HCT116 (cell line): ENCODE data around the gene DHRS4. TPM values are rescaled to one million over a fixed set of nuclear protein-coding genes. Genes with fewer than 3 reads are reported as not detected.
"Not testable (repeated sequence)": the region's sequence is repeated elsewhere in the genome, so short reads cannot be mapped to it uniquely, and the experiment has no call there.

ENCODE experiments used
- ATAC-seq: fragments of 200-7000 bp; cut with Tn5 transposase; 2 replicates; pipeline ENCODE4 v1.9.1; 2020; ENCODE audit warnings: mild to moderate bottlenecking, moderate library complexity
- BruUV-seq: library from RNA; stranded (reverse); fragments of 400-500 nt; replicated peaks from 2 replicates; lab custom pipeline; 2021; lab: Mats Ljungman, UMichigan
- CTCF ChIA-PET: fragments of 300-600 bp; sonication (Branson Sonifier 250); formaldehyde crosslinking; loops from one replicate; lab custom pipeline; 2021; ENCODE audit warnings: antibody characterized with exemption; lab: Charles Lee
- POLR2A ChIA-PET: fragments of 300-600, 350-600 bp; sonication (Branson Sonifier 250); formaldehyde crosslinking; loops from one replicate; lab custom pipeline; 2021; ENCODE audit warnings: antibody characterized with exemption; lab: Charles Lee
- RAD21 ChIA-PET, 2 experiments: fragments of 300-600 bp; sonication (Branson Sonifier 250); formaldehyde crosslinking; loops; one replicate each; lab custom pipeline; 2023; ENCODE audit warnings: low total read pairs in 2 of 2; ENCODE audit not compliant: uncharacterized antibody in 2 of 2, unreplicated experiment in 2 of 2, low non-redundant PET in 1 of 2; lab: Charles Lee
- DNase-seq: peaks from one replicate; pipeline ENCODE4 v3.0.0-alpha.2; 2010; ENCODE audit warnings: low read depth, low spot score
- H2AFZ ChIP-seq: fragments of 200-600 bp; shearing (Covaris generic), sonication (generic); 2 replicates; pipeline ENCODE4 v1.6.1; 2017; ENCODE audit warnings: low read depth, mixed run types, mixed read lengths, antibody characterized with exemption, low read length; ENCODE audit not compliant: poor library complexity, severe bottlenecking
- H3K27ac ChIP-seq: 2 replicates; pipeline ENCODE4 v1.5.1; 2012; ENCODE audit warnings: low read depth, low read length
- H3K27me3 ChIP-seq: fragments of 200-600 bp; sonication (generic); 2 replicates; pipeline ENCODE4 v1.6.1; 2016; ENCODE audit warnings: mixed run types, low read length, mixed read lengths; ENCODE audit not compliant: insufficient read depth
- H3K36me3 ChIP-seq, 2 experiments: fragments of 200-500 bp in 1 of 2; fragments of 200-600 bp in 1 of 2; sonication (Bioruptor generic) in 1 of 2; sonication (generic) in 1 of 2; 2 replicates each; pipeline versions ENCODE4 v1.5.1 to v1.6.1; 2014 to 2016; ENCODE audit warnings: low read length in 2 of 2, inconsistent platforms in 1 of 2, mixed read lengths in 1 of 2, mixed run types in 1 of 2; ENCODE audit not compliant: insufficient read depth in 2 of 2, control insufficient read depth in 1 of 2
- H3K4me1 ChIP-seq, 2 experiments: fragments of 200-600 bp in 1 of 2; sonication (generic) in 1 of 2; 2 replicates each; pipeline versions ENCODE4 v1.5.1 to v1.6.1; 2012 to 2017; ENCODE audit warnings: low read length in 2 of 2, inconsistent platforms in 1 of 2, mild to moderate bottlenecking in 1 of 2, mixed read lengths in 1 of 2, mixed run types in 1 of 2, moderate library complexity in 1 of 2; ENCODE audit not compliant: insufficient read depth in 2 of 2, control insufficient read depth in 1 of 2
- H3K4me2 ChIP-seq: fragments of 200-600 bp; sonication (generic); 2 replicates; pipeline ENCODE4 v1.6.1; 2017; ENCODE audit warnings: mixed run types, low read length, mixed read lengths
- H3K4me3 ChIP-seq, 2 experiments: fragments of 200-600 bp in 1 of 2; sonication (generic) in 1 of 2; replicated peaks in 1 of 2; 2 replicates each; pipeline ENCODE4 v1.5.1; 2011 to 2016; ENCODE audit warnings: low read length in 2 of 2, control low read depth in 1 of 2, low read depth in 1 of 2, mild to moderate bottlenecking in 1 of 2, mixed read lengths in 1 of 2, mixed run types in 1 of 2
- H3K79me2 ChIP-seq: fragments of 200-600 bp; sonication (generic); 2 replicates; pipeline ENCODE4 v1.6.1; 2017; ENCODE audit warnings: mild to moderate bottlenecking, mixed run types, low read length, moderate library complexity, mixed read lengths; ENCODE audit not compliant: insufficient read depth
- H3K9ac ChIP-seq: fragments of 200-600 bp; sonication (generic); 2 replicates; pipeline ENCODE4 v1.6.1; 2016; ENCODE audit warnings: low read length, mixed read lengths
- H3K9me2 ChIP-seq: fragments of 200-600 bp; sonication (generic), shearing (Covaris generic); 2 replicates; pipeline ENCODE4 v1.6.1; 2017; ENCODE audit warnings: mixed run types, mild to moderate bottlenecking, moderate library complexity; ENCODE audit not compliant: insufficient read depth
- H3K9me3 ChIP-seq, 2 experiments: fragments of 200-500 bp in 1 of 2; fragments of 200-600 bp in 1 of 2; sonication (Bioruptor generic) in 1 of 2; sonication (generic) in 1 of 2; 2 replicates each; pipeline ENCODE4 v1.6.1; 2014 to 2017; ENCODE audit warnings: low read length in 2 of 2, mixed read lengths in 2 of 2, inconsistent platforms in 1 of 2, low read depth in 1 of 2, mild to moderate bottlenecking in 1 of 2, mixed run types in 1 of 2, moderate library complexity in 1 of 2; ENCODE audit not compliant: control insufficient read depth in 1 of 2, insufficient read depth in 1 of 2
- H4K20me1 ChIP-seq: fragments of 200-600 bp; sonication (generic), shearing (Covaris generic); 2 replicates; pipeline ENCODE4 v1.6.1; 2017; ENCODE audit warnings: mixed run types, mild to moderate bottlenecking, moderate library complexity; ENCODE audit not compliant: insufficient read depth
- intact Hi-C: fragments of 100-400 bp; cut with micrococcal nuclease; formaldehyde crosslinking; loops from 2 replicates; pipeline ENCODE4 v1.10.0; 2022
- total RNA-seq: library from RNA; stranded (reverse); gene quantifications from one replicate; pipeline ENCODE4 v1.2.1, GENCODE V29; 2021; ENCODE audit not compliant: unreplicated experiment

The DHRS4 gene
- total RNA-seq, 1 experiment from 2014 or later, result 21.8 TPM

- H2AFZ ChIP-seq, POLR2A ChIA-PET, CTCF ChIA-PET, BruUV-seq, DNase-seq, H3K9me3 ChIP-seq, ATAC-seq, H3K27ac ChIP-seq, H3K4me2 ChIP-seq, H3K9me2 ChIP-seq, intact Hi-C loops, H3K79me2 ChIP-seq, H3K27me3 ChIP-seq, H3K9ac ChIP-seq, RAD21 ChIA-PET, H3K4me3 ChIP-seq, H3K36me3 ChIP-seq, H4K20me1 ChIP-seq: not testable (repeated sequence)
- peaks cover 3 to 19% of the 10 kb centered on the region in 2 experiments; a peak in 3 of 4 replicates for H3K4me1 ChIP-seq
Observed at GRCh38 chr14:23993042-23993441, 39.5 kb downstream of the DHRS4 start.

- H3K79me2 ChIP-seq, H3K4me2 ChIP-seq, intact Hi-C loops, H3K4me1 ChIP-seq, RAD21 ChIA-PET, DNase-seq, POLR2A ChIA-PET, H3K27ac ChIP-seq, H3K9me2 ChIP-seq, H3K27me3 ChIP-seq, H4K20me1 ChIP-seq, H3K36me3 ChIP-seq, CTCF ChIA-PET, H2AFZ ChIP-seq, H3K9me3 ChIP-seq, ATAC-seq, H3K4me3 ChIP-seq, H3K9ac ChIP-seq, BruUV-seq: not testable (repeated sequence)
Observed at GRCh38 chr14:23996009-23996408, 42.4 kb downstream of the DHRS4 start.

- H2AFZ ChIP-seq, H3K9me3 ChIP-seq, BruUV-seq, H3K4me1 ChIP-seq, DNase-seq, RAD21 ChIA-PET, H3K27me3 ChIP-seq, H3K4me3 ChIP-seq, intact Hi-C loops, H3K4me2 ChIP-seq, POLR2A ChIA-PET, H3K36me3 ChIP-seq, H3K9ac ChIP-seq, H3K9me2 ChIP-seq, H3K27ac ChIP-seq, H3K79me2 ChIP-seq, ATAC-seq, CTCF ChIA-PET, H4K20me1 ChIP-seq: not testable (repeated sequence)
Observed at GRCh38 chr14:23996825-23997224, 43.3 kb downstream of the DHRS4 start.

GRCh38 chr14:23999640-24000039, 46.1 kb downstream of the DHRS4 start:
- H3K4me2 ChIP-seq, POLR2A ChIA-PET, CTCF ChIA-PET, H4K20me1 ChIP-seq, H3K9me2 ChIP-seq, H3K36me3 ChIP-seq, H2AFZ ChIP-seq, H3K9me3 ChIP-seq, BruUV-seq, H3K9ac ChIP-seq, DNase-seq, RAD21 ChIA-PET, H3K79me2 ChIP-seq, ATAC-seq, H3K4me3 ChIP-seq, H3K27me3 ChIP-seq, H3K27ac ChIP-seq, intact Hi-C loops, H3K4me1 ChIP-seq: not testable (repeated sequence)
